WERI-Rb-1 (cell line): ENCODE results near the gene CADM1.

Experiments
- DNase-seq: peaks from one replicate; pipeline ENCODE4 v3.0.0-alpha.2; 2020
- H3K27ac ChIP-seq: fragments of 250-450 bp; sonication (Bioruptor Pico); 2 replicates; pipeline ENCODE4 v1.5.1; 2020; ENCODE audit warnings: mild to moderate bottlenecking, moderate library complexity
- H3K27me3 ChIP-seq: fragments of 250-450 bp; sonication (Bioruptor Pico); 2 replicates; pipeline ENCODE4 v1.5.1; 2021; ENCODE audit warnings: mild to moderate bottlenecking, low read depth, moderate library complexity; ENCODE audit not compliant: insufficient read depth, severe bottlenecking
- H3K36me3 ChIP-seq: fragments of 250-450 bp; sonication (Bioruptor Pico); 2 replicates; pipeline ENCODE4 v1.5.1; 2020; ENCODE audit warnings: mild to moderate bottlenecking, moderate library complexity
- H3K4me3 ChIP-seq: 2 replicates; pipeline ENCODE4 v1.5.1; 2011; ENCODE audit warnings: low read depth, mild to moderate bottlenecking, control low read depth, low read length
- H3K9me3 ChIP-seq: fragments of 250-450 bp; sonication (Bioruptor Pico); 2 replicates; pipeline ENCODE4 v1.5.1; 2021; ENCODE audit warnings: mild to moderate bottlenecking, moderate library complexity; ENCODE audit not compliant: severe bottlenecking
- TF ChIP-seq, protein P1 (sequence below): IDR thresholded peaks from 2 replicates; pipeline ENCODE4 v1.5.1; 2011; ENCODE audit warnings: low read depth, mild to moderate bottlenecking, control low read depth, inconsistent platforms, low read length

Gene CADM1

DNA sequence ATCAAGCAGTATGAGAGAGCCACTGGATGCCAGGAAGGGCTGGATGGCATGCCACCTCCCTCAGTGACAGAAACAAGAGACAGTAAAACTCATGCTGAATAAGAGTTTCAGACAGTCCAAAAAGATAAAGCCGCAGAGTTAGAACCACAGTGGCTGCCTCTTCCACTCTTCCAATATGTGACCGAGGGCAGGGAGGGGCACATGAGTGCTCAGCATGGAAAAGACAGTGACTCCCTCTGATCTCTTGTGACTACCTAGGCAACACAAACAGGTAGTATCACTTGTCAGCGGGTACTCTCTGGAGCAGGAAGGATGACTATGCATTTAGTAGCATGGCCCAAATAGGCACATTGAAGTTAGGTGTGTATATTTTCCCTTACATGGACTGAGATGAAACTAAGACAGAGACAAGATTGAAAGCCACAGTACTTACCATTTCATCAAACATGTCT, 295.4 kb downstream of the CADM1 start:
- DNase-seq = no peak
- TF ChIP-seq, protein P1, sequence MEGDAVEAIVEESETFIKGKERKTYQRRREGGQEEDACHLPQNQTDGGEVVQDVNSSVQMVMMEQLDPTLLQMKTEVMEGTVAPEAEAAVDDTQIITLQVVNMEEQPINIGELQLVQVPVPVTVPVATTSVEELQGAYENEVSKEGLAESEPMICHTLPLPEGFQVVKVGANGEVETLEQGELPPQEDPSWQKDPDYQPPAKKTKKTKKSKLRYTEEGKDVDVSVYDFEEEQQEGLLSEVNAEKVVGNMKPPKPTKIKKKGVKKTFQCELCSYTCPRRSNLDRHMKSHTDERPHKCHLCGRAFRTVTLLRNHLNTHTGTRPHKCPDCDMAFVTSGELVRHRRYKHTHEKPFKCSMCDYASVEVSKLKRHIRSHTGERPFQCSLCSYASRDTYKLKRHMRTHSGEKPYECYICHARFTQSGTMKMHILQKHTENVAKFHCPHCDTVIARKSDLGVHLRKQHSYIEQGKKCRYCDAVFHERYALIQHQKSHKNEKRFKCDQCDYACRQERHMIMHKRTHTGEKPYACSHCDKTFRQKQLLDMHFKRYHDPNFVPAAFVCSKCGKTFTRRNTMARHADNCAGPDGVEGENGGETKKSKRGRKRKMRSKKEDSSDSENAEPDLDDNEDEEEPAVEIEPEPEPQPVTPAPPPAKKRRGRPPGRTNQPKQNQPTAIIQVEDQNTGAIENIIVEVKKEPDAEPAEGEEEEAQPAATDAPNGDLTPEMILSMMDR = no peak
- no peaks in the 10 kb centered on the region for H3K9me3 ChIP-seq
- no peaks in the 10 kb centered on the region for H3K27me3 ChIP-seq
- peak overlapping the region; percentile 87; the same call in 1 of the 2 replicates for H3K27ac ChIP-seq
- no peaks in the 10 kb centered on the region for H3K36me3 ChIP-seq
- H3K4me3 ChIP-seq = no peak overlapping the region

DNA sequence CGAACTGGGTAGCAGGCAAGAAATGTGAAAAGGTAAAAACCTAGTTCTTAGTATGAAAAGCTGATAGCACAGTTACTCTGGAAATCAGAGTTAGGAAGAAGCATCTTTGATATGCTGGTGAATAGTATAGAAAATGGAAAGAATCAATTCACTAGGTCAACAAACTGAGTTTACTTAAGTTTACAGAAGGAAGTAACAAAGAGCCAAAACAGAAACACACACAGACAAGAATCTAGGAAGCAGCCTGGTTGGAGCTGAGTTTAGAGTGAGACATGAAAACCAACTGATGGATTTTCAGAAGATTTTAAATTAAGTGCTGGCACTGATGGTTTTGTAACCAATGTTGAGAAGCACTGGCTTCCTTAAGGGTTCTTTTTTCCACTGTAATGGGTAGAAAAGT, 296.3 kb downstream of the CADM1 start:
- Histone ChIP-seq H3K4me3 (no peak overlapping the region), H3K27ac (peak overlapping the region; percentile 87), H3K27me3 (no peaks in the 10 kb centered on the region), H3K9me3 (no peaks in the 10 kb centered on the region), H3K36me3 (no peaks in the 10 kb centered on the region)
- TF ChIP-seq, protein P1 = no peak
- no peak for DNase-seq

DNA sequence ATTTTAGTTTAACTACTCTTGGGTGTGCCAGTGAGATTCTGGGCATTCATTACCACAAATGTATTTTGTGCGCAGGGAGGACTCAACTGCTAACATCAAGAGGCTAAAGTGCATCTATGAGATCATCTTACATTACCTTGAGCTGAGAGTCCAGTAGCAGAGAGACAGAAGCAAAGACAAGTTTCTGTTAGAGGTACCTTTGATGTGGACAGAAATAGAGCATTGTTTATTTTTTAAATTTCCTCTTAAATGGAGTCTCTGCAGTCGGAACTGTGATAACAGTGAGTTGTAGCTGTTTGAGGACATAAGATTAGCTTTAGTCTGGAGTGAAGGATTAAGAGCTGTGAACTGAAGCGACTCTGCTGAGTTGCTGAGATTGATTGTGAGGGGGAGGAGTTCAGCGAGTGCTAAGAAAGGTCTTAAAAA, 297.0 kb downstream of the CADM1 start:
- DNase-seq = peak; percentile 73
- Histone ChIP-seq H3K27ac (peak overlapping the region; percentile 87), H3K36me3 (no peaks in the 10 kb centered on the region), H3K9me3 (no peaks in the 10 kb centered on the region), H3K4me3 (peak overlapping the region; percentile 40), H3K27me3 (no peaks in the 10 kb centered on the region)
- TF ChIP-seq, protein P1 = no peak

DNA sequence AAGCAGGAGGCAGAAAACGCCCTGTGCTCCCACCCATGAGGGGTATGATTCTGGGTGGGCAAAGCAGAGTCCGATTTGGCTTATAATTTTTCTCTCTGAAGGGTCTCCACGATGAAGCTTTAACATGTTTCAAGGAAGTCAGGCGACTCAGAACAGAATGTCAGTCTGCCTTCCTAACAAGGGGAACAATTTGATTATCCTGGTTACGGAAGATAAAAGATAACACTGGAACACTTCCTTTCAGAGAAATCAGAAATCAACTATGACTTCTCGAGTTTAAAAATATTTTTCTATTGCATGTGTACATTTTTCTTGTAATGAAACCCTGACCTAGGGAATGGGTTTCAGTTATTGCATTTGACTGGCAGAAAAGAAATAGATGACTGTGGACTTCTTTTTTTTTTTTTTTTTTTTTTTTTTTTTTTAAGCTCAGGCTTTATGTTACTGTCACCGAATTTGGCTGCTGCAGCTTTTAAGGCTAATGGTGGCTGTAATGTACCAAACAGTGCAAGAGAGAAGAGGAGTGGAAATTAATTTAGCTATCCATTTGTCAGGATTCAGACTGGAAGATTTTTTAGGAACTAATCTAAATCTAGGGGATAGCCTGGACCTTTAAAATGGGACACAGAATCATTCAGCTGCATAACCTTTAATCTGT, 297.7 kb downstream of the CADM1 start:
- no peak for DNase-seq
- H3K36me3 ChIP-seq = no peaks in the 10 kb centered on the region

DNA sequence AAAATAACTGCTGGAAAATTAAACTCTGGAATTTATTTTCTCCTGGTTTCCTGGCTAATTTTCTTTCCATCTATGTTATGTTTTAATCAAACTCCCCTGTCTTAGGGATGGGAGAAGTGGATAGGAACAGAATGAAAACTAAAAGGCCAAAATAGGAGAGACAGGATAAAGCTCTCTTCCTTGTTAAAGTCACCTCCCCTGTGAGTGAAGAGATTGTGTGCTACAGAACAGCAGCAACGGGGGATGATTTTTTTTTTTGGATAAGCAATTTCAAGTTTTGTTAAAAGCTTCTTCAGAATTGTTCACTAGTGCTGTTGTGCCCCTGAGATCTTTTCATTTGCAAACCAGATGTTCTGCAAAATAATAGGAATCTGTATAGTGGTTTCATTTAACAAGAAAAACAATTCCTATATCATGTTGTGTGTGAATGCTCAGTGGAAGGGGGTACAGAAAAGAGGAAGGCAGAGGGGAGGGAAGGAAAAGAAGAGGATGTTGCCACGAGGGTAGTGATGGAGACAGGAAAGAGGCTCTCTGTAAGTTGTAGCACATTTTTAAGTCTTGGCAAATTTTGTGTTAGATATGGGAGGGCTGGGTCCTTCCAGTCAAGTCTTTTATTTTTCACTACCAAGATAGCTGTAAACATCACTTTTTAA, 301.2 kb downstream of the CADM1 start:
- H3K36me3 ChIP-seq = no peaks in the 10 kb centered on the region
- H3K9me3 ChIP-seq = no peaks in the 10 kb centered on the region
- no peak overlapping the region for H3K4me3 ChIP-seq
- H3K27me3 ChIP-seq = no peaks in the 10 kb centered on the region
- no peak for DNase-seq
- peak overlapping the region; percentile 63 for H3K27ac ChIP-seq
- TF ChIP-seq, protein P1 = no peak

More for the DNA sequence above, 297.7 kb downstream of the CADM1 start:
- Histone ChIP-seq H3K4me3 (peak overlapping the region; percentile 40), H3K27me3 (no peaks in the 10 kb centered on the region), H3K9me3 (no peaks in the 10 kb centered on the region), H3K27ac (peak overlapping the region; percentile 87)
- TF ChIP-seq, protein P1 = no peak
